IMR-90 (cell line): ENCODE data around the gene STAT6. TPM values are rescaled to one million over a fixed set of nuclear protein-coding genes. Genes with fewer than 3 reads are reported as not detected.
A peak's percentile ranks its signal among the peaks of the same experiment; 100 is the strongest.

Experiments used
- ATAC-seq: fragments of 200-7000 bp; cut with Tn5 transposase; 2 replicates; pipeline ENCODE4 v1.9.1; 2020; ENCODE audit warnings: low read depth, mild to moderate bottlenecking, moderate library complexity
- BruUV-seq: library from RNA; stranded (reverse); fragments of 400-500 nt; replicated peaks from 2 replicates; lab custom pipeline; 2021; lab: Mats Ljungman, UMichigan
- CTCF ChIA-PET: fragments of 300-600 bp; formaldehyde crosslinking; extraction: SDS; loops from one replicate; lab custom pipeline; 2021; ENCODE audit warnings: antibody characterized with exemption; lab: Yijun Ruan, JAX
- POLR2A ChIA-PET: fragments of 300-600 bp; sonication (Branson Sonifier 250); formaldehyde crosslinking; loops from one replicate; lab custom pipeline; 2022; ENCODE audit warnings: antibody characterized with exemption; ENCODE audit not compliant: unreplicated experiment; lab: Charles Lee
- DNase-seq: peaks from one replicate; pipeline ENCODE4 v3.0.0; 2013
- H2AFZ ChIP-seq: replicated peaks from 2 replicates; pipeline ENCODE3; 2013; ENCODE audit warnings: low read length, mild to moderate bottlenecking; ENCODE audit not compliant: poor library complexity
- H2AK5ac ChIP-seq: 2 replicates; pipeline ENCODE4 v1.6.1; 2013; ENCODE audit warnings: low read depth, low read length, inconsistent platforms
- H2AK9ac ChIP-seq: replicated peaks from 2 replicates; pipeline ENCODE3; 2013; ENCODE audit warnings: mild to moderate bottlenecking, low read depth, low read length, moderate library complexity; ENCODE audit not compliant: poor library complexity
- H2BK120ac ChIP-seq: 2 replicates; pipeline ENCODE4 v1.6.1; 2013; ENCODE audit warnings: low read depth, low read length, inconsistent platforms
- H2BK15ac ChIP-seq: 3 replicates; pipeline ENCODE4 v1.6.1; 2013; ENCODE audit warnings: low read depth, low read length, inconsistent platforms
- H2BK20ac ChIP-seq: 2 replicates; pipeline ENCODE4 v1.6.1; 2013; ENCODE audit warnings: low read depth, mild to moderate bottlenecking, inconsistent platforms, low read length, moderate library complexity
- H2BK5ac ChIP-seq: 2 replicates; pipeline ENCODE4 v1.6.1; 2013; ENCODE audit warnings: mild to moderate bottlenecking, low read depth, low read length, inconsistent platforms; ENCODE audit not compliant: poor library complexity, severe bottlenecking
- H3K14ac ChIP-seq: replicated peaks from 2 replicates; pipeline ENCODE4 v1.6.1; 2013; ENCODE audit warnings: low read depth, low read length, inconsistent platforms
- H3K18ac ChIP-seq: 2 replicates; pipeline ENCODE4 v1.6.1; 2013; ENCODE audit warnings: low read depth, low read length, control low read depth
- H3K23ac ChIP-seq: 2 replicates; pipeline ENCODE4 v1.6.1; 2013; ENCODE audit warnings: low read depth, low read length, inconsistent platforms
- H3K27ac ChIP-seq: 2 replicates; pipeline ENCODE4 v1.5.1; 2013; ENCODE audit warnings: mild to moderate bottlenecking, control low read depth, low read length; ENCODE audit not compliant: insufficient read depth
- H3K27me3 ChIP-seq: 2 replicates; pipeline ENCODE4 v1.6.1; 2013; ENCODE audit warnings: low read length; ENCODE audit not compliant: control insufficient read depth, insufficient read depth
- H3K36me3 ChIP-seq: 2 replicates; pipeline ENCODE4 v1.6.1; 2013; ENCODE audit warnings: low read length, mixed read lengths; ENCODE audit not compliant: control insufficient read depth, insufficient read depth
- H3K4ac ChIP-seq: 2 replicates; pipeline ENCODE4 v1.6.1; 2013; ENCODE audit warnings: low read depth, low read length, inconsistent platforms
- H3K4me1 ChIP-seq: 2 replicates; pipeline ENCODE4 v1.6.1; 2013; ENCODE audit warnings: low read length, mixed read lengths; ENCODE audit not compliant: control insufficient read depth, insufficient read depth
- H3K4me2 ChIP-seq: 2 replicates; pipeline ENCODE4 v1.6.1; 2013; ENCODE audit warnings: low read depth, mild to moderate bottlenecking, control low read depth, low read length, moderate library complexity
- H3K4me3 ChIP-seq: 2 replicates; pipeline ENCODE4 v1.5.1; 2013; ENCODE audit warnings: low read depth, mild to moderate bottlenecking, control low read depth, low read length, moderate library complexity; ENCODE audit not compliant: insufficient read depth
- H3K56ac ChIP-seq: 2 replicates; pipeline ENCODE4 v1.6.1; 2013; ENCODE audit warnings: low read length, inconsistent platforms; ENCODE audit not compliant: insufficient read depth; ENCODE audit errors: extremely low read depth
- H3K79me1 ChIP-seq, 2 experiments: 2 replicates each; pipeline ENCODE4 v1.6.1; 2013; ENCODE audit warnings: low read length in 2 of 2, inconsistent platforms in 1 of 2, low read depth in 1 of 2
- H3K9ac ChIP-seq: 2 replicates; pipeline ENCODE4 v1.6.1; 2013; ENCODE audit warnings: low read depth, low read length, control low read depth
- H3K9me1 ChIP-seq: 2 replicates; pipeline ENCODE4 v1.6.1; 2013; ENCODE audit warnings: low read length, inconsistent platforms; ENCODE audit not compliant: insufficient read depth
- H3K9me3 ChIP-seq: 2 replicates; pipeline ENCODE4 v1.6.1; 2013; ENCODE audit warnings: low read length; ENCODE audit not compliant: control insufficient read depth, insufficient read depth
- H4K20me1 ChIP-seq: 2 replicates; pipeline ENCODE4 v1.6.1; 2013; ENCODE audit warnings: low read length, inconsistent platforms; ENCODE audit not compliant: insufficient read depth
- H4K5ac ChIP-seq: 2 replicates; pipeline ENCODE4 v1.6.1; 2013; ENCODE audit warnings: mild to moderate bottlenecking, low read depth, low read length, control low read depth
- H4K8ac ChIP-seq, 2 experiments: 2 replicates each; pipeline ENCODE4 v1.6.1; 2013; ENCODE audit warnings: low read depth in 2 of 2, low read length in 2 of 2, control low read depth in 1 of 2, inconsistent platforms in 1 of 2
- H4K91ac ChIP-seq: 2 replicates; pipeline ENCODE4 v1.6.1; 2013; ENCODE audit warnings: low read depth, low read length, inconsistent platforms; ENCODE audit not compliant: insufficient read depth
- CEBPB ChIP-seq: IDR thresholded peaks from 2 replicates; pipeline ENCODE4 v1.6.1; 2012; ENCODE audit warnings: low read depth, low read length, improper control_type of control experiment
- FOS ChIP-seq: fragments of 150-350 bp; IDR thresholded peaks from 2 replicates; pipeline ENCODE4 v1.6.1; 2016; ENCODE audit warnings: low read depth, low read length
- NFE2L2 ChIP-seq: fragments of 150-350 bp; IDR thresholded peaks from 2 replicates; pipeline ENCODE4 v1.6.1; 2016; ENCODE audit warnings: low read depth, mild to moderate bottlenecking, low read length
- POLR2A ChIP-seq: IDR thresholded peaks from 2 replicates; pipeline ENCODE4 v1.6.1; 2012; ENCODE audit warnings: mild to moderate bottlenecking, low read depth, low read length
- RAD21 ChIP-seq: IDR thresholded peaks from 2 replicates; pipeline ENCODE4 v1.6.1; 2012; ENCODE audit warnings: low read length, improper control_type of control experiment
- RFX5 ChIP-seq: IDR thresholded peaks from 2 replicates; pipeline ENCODE4 v1.8.0; 2012; ENCODE audit warnings: low read depth, mild to moderate bottlenecking, low read length, moderate library complexity
- WGBS, 2 experiments: methylation state at CpG; one replicate each; pipeline versions ENCODE4 v1.1.5 to v1.1.7; 2013; ENCODE audit warnings: missing lambda C conversion rate in 2 of 2; ENCODE audit not compliant: insufficient read length in 1 of 2; ENCODE audit errors: extremely low coverage in 2 of 2; 5-methylcytosine and 5-hydroxymethylcytosine counted together
- dilution Hi-C: fragments of 300-500 bp; cut with HindIII; formaldehyde crosslinking; loops from one replicate; pipeline ENCODE4 v1.14.3; 2018; ENCODE audit warnings: low sequenced_read_pairs; ENCODE audit not compliant: unreplicated experiment
- in situ Hi-C: fragments of 300-500 bp; cut with MboI; formaldehyde crosslinking; loops from 3 replicates; pipeline ENCODE4 v1.14.3; 2019; ENCODE audit warnings: low sequenced_read_pairs, inconsistent platforms, mixed read lengths
- intact Hi-C: fragments of 100-400 bp; cut with micrococcal nuclease; formaldehyde crosslinking; loops from 2 replicates; pipeline ENCODE4 v1.10.0; 2022
- polyA plus RNA-seq, 3 experiments: library from polyadenylated mRNA; depleted of rRNA; stranded (reverse); fragments of >200 nt; gene quantifications; 2 replicates each; pipeline ENCODE4 v1.2.3, GENCODE V29; 2012; ENCODE audit warnings: low replicate concordance in 1 of 3
- total RNA-seq: library from RNA; depleted of rRNA; stranded (reverse); fragments of >200 nt; gene quantifications from 2 replicates; pipeline ENCODE4 v1.2.3, GENCODE V29; 2012
- TF ChIP-seq, protein P1 (sequence below): fragments of 150-350 bp; IDR thresholded peaks from 2 replicates; pipeline ENCODE4 v1.6.1; 2017; ENCODE audit warnings: mild to moderate bottlenecking, antibody characterized with exemption, low read length, low read depth
- TF ChIP-seq, protein P2 (sequence below): conservative IDR thresholded peaks from 2 replicates; pipeline ENCODE4 v1.5.1; 2012; ENCODE audit warnings: mild to moderate bottlenecking, low read depth, low read length, improper control_type of control experiment

STAT6 gene
- total and polyA plus RNA-seq, 2 of the 4 experiments (the other 2 are of a cell fraction) = 43.4 to 96.9 TPM

DNA sequence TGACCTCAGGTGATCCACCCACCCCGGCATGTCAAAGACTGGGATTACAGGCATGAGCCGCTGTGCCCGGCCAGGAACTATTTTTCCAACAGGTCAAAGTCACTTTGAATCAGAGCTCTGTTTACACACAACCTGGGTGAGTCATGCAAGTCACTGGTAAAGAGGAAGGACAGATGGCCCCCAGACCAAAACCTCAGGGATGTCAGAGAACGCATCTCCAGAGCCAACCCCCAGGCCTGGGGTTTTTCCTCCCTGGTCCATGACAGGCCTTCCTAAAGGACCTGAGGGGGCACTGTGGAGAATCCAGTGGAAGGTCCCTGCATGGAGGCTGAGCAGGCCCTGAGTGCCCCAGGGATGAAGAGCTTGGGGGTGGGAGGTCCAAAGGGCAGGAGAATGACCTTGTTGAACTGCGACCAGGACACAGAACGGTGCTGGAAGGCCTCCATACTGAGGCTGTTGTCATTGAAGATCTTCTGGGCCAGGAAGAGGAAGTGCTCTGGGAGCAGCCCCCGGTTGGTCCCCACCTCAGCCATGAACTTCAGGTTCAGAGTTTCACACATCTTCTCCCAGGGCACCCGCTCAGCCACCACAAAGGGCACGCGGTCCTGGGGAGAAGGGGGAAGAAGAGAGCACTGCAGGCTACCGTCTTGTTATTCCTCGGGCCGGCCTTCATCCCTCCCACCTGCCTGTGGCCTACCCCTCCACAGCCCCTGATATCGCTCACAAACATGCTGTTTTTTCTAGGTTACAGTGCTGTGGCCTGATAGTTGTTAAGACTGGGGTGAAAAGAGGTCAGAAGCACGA, 9.1 kb downstream of the STAT6 start:
- WGBS, 2 experiments = no CpG with 5 or more reads among the region's 15 CpGs
- Histone ChIP-seq H4K5ac (no peak overlapping the region), H2BK15ac (no peak overlapping the region), H3K79me1 (peaks cover 0 to 28% of the 10 kb centered on the region in 2 experiments; a peak in 3 of 4 replicates), H3K36me3 (peaks cover 62% of the 10 kb centered on the region), H2BK120ac (no peak overlapping the region), H2BK20ac (no peak overlapping the region), H4K20me1 (peaks cover 10% of the 10 kb centered on the region; the same call in 1 of the 2 replicates), H3K4ac (0 out of 2 replicates have a peak overlapping the region, but pooled peaks have one; percentile 10), H3K4me3 (no peak overlapping the region), H3K27ac (no peak overlapping the region), H3K23ac (peak overlapping the region; percentile 36; the same call in 1 of the 2 replicates), H4K91ac (no peak overlapping the region), H3K27me3 (no peaks in the 10 kb centered on the region), H4K8ac (no peak overlapping the region), H3K56ac (no peak overlapping the region), H2AK9ac (peak overlapping the region; percentile 38), H3K14ac (no peak overlapping the region), H3K9me3 (no peaks in the 10 kb centered on the region), H2AFZ (no peak overlapping the region), H2AK5ac (no peak overlapping the region), H3K4me1 (peaks cover 3% of the 10 kb centered on the region), H2BK5ac (no peak overlapping the region), H3K4me2 (no peak overlapping the region), H3K9me1 (peaks cover 14% of the 10 kb centered on the region), H3K9ac (no peak overlapping the region), H3K18ac (no peak overlapping the region)
- no peak for TF ChIP-seq NFE2L2
- TF ChIP-seq, protein P1, sequence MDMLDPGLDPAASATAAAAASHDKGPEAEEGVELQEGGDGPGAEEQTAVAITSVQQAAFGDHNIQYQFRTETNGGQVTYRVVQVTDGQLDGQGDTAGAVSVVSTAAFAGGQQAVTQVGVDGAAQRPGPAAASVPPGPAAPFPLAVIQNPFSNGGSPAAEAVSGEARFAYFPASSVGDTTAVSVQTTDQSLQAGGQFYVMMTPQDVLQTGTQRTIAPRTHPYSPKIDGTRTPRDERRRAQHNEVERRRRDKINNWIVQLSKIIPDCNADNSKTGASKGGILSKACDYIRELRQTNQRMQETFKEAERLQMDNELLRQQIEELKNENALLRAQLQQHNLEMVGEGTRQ = no peak
- TF ChIP-seq RAD21 = no peak
- peak; percentile 21; the same call in 1 of the 2 replicates for TF ChIP-seq FOS
- no peak for TF ChIP-seq POLR2A
- TF ChIP-seq, protein P2, sequence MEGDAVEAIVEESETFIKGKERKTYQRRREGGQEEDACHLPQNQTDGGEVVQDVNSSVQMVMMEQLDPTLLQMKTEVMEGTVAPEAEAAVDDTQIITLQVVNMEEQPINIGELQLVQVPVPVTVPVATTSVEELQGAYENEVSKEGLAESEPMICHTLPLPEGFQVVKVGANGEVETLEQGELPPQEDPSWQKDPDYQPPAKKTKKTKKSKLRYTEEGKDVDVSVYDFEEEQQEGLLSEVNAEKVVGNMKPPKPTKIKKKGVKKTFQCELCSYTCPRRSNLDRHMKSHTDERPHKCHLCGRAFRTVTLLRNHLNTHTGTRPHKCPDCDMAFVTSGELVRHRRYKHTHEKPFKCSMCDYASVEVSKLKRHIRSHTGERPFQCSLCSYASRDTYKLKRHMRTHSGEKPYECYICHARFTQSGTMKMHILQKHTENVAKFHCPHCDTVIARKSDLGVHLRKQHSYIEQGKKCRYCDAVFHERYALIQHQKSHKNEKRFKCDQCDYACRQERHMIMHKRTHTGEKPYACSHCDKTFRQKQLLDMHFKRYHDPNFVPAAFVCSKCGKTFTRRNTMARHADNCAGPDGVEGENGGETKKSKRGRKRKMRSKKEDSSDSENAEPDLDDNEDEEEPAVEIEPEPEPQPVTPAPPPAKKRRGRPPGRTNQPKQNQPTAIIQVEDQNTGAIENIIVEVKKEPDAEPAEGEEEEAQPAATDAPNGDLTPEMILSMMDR = no peak; the same call in 1 of the 2 replicates
- no peak for TF ChIP-seq CEBPB
- no peak for TF ChIP-seq RFX5
- in situ Hi-C loops = no loop called here
- DNase-seq (peak; percentile 52), ATAC-seq (peak; percentile 32; the same call in 1 of the 2 replicates)
- BruUV-seq = no TSS peak
- dilution Hi-C loops = no loop called here
- ChIA-PET POLR2A (no interaction called here), CTCF (no interaction called here)
- intact Hi-C loops = no loop called here
